ENCODE results near the gene COG5. TPM values are rescaled to one million over a fixed set of nuclear protein-coding genes. Genes with fewer than 3 reads are reported as not detected.

Gene COG5
- 40.1 and 50.4 TPM in 2 replicates for total RNA-seq

GRCh38 chr7:107563775-107564552, at the start of gene COG5, which contains the start of gene DUS4L:
Gene COG5 (minus strand): TSS chr7:107563920. CDS start chr7:107563896, 24 bp downstream.
Gene DUS4L (plus strand): TSS chr7:107563971. CDS start chr7:107567071, 3,100 bp downstream.

GRCh38 chr7:107579885-107580715, 16.4 kb upstream of the COG5 start, which contains the start of gene BCAP29:
Gene BCAP29 (plus strand): TSS chr7:107580246. CDS start chr7:107580773, 527 bp downstream.

GRCh38 chr7:107469929-107470328, 93.8 kb downstream of the COG5 start, which contains the start of gene GPR22:
Gene GPR22 (plus strand): TSS chr7:107470057. CDS start chr7:107474061, 4,004 bp downstream.

GRCh38 chr7:107168233-107169119, 395.2 kb downstream of the COG5 start, which contains the start of gene HBP1:
Gene HBP1 (plus strand): TSS chr7:107169003. CDS start chr7:107179894, 10,891 bp downstream.

Small RNA genes within 50 kb of the gene (small RNA-seq; reads per million reads assigned to genes)
- gene AC002381.1 (not detected), gene RF01233 (not detected)

Other genes starting within 250 kb of the COG5 start
- gene GPR22, start 93.9 kb downstream of the COG5 start, total RNA-seq = not detected in 2 replicates
- gene DUS4L, start 51 bp upstream of the COG5 start, total RNA-seq = 7.7 and 7.8 TPM in 2 replicates
- gene BCAP29, start 16.3 kb upstream of the COG5 start, total RNA-seq = 90.2 and 149 TPM in 2 replicates
- 0.65 and 2.4 TPM in 2 replicates for gene SLC26A4, start 96.9 kb upstream of the COG5 start, total RNA-seq
- 33.5 and 36.3 TPM in 2 replicates for gene CBLL1, start 180.2 kb upstream of the COG5 start, total RNA-seq
- gene SLC26A3, start 239.3 kb upstream of the COG5 start, total RNA-seq = not detected in 2 replicates